H1 (cell line): ENCODE data around the gene PKD1. TPM values are rescaled to one million over a fixed set of nuclear protein-coding genes. Genes with fewer than 3 reads are reported as not detected.

Experiments used
- CTCF ChIA-PET: fragments of 300-600 bp; sonication (Branson Sonifier 250); formaldehyde crosslinking; loops from one replicate; lab custom pipeline; 2021; ENCODE audit not compliant: partially characterized antibody; lab: Charles Lee
- POLR2A ChIA-PET: fragments of 300-600 bp; sonication (Branson Sonifier 250); formaldehyde crosslinking; loops from one replicate; lab custom pipeline; 2021; ENCODE audit warnings: inconsistent platforms; ENCODE audit not compliant: partially characterized antibody; lab: Charles Lee
- DNase-seq, 2 experiments: peaks; one replicate each; pipeline versions ENCODE4 v3.0.0 to v3.0.0-alpha.2; 2010 to 2022; ENCODE audit warnings: low spot score in 2 of 2, low read depth in 1 of 2, mixed read lengths in 1 of 2
- FAIRE-seq: peaks from 2 replicates; lab custom pipeline; 2011; peaks lifted over from hg19 to GRCh38; lab: Jason Lieb, UNC
- H2AFZ ChIP-seq: 2 replicates; pipeline ENCODE4 v1.8.1; 2012; ENCODE audit warnings: low read length, inconsistent platforms
- H2AK5ac ChIP-seq: 2 replicates; pipeline ENCODE4 v1.6.1; 2013; ENCODE audit warnings: low read depth, low read length
- H2BK120ac ChIP-seq: replicated peaks from 2 replicates; pipeline ENCODE3; 2013; ENCODE audit warnings: low read depth, low read length, inconsistent platforms
- H2BK12ac ChIP-seq: 2 replicates; pipeline ENCODE4 v1.6.1; 2013; ENCODE audit warnings: low read depth, low read length
- H2BK15ac ChIP-seq: 2 replicates; pipeline ENCODE4 v1.6.1; 2013; ENCODE audit warnings: low read length
- H2BK20ac ChIP-seq: 2 replicates; pipeline ENCODE4 v1.6.1; 2013; ENCODE audit warnings: low read length
- H2BK5ac ChIP-seq: 2 replicates; pipeline ENCODE4 v1.6.1; 2013; ENCODE audit warnings: low read depth, low read length
- H3K14ac ChIP-seq: 2 replicates; pipeline ENCODE4 v1.6.1; 2013; ENCODE audit warnings: inconsistent platforms; ENCODE audit not compliant: insufficient read length
- H3K18ac ChIP-seq: 2 replicates; pipeline ENCODE4 v1.6.1; 2013; ENCODE audit warnings: low read length; ENCODE audit errors: extremely low read depth
- H3K23ac ChIP-seq: 2 replicates; pipeline ENCODE4 v1.6.1; 2013; ENCODE audit warnings: inconsistent platforms; ENCODE audit not compliant: insufficient read length
- H3K23me2 ChIP-seq: 2 replicates; pipeline ENCODE4 v1.6.1; 2013; ENCODE audit warnings: low read depth, low read length
- H3K27ac ChIP-seq: 2 replicates; pipeline ENCODE4 v1.6.1; 2011; ENCODE audit warnings: low read depth, low read length, inconsistent platforms
- H3K27me3 ChIP-seq, 4 experiments: replicated peaks in 1 of 4; 1 replicate in 1 of 4; 2 replicates in 3 of 4; pipeline versions ENCODE4 v1.6.1 to v1.8.1; 2011 to 2013; ENCODE audit warnings: low read length in 3 of 4, mild to moderate bottlenecking in 3 of 4, inconsistent platforms in 2 of 4, mixed read lengths in 2 of 4, moderate library complexity in 1 of 4; ENCODE audit not compliant: control insufficient read depth in 3 of 4, insufficient read depth in 3 of 4; ENCODE audit errors: extremely low read depth in 1 of 4
- H3K36me3 ChIP-seq, 4 experiments: 2 replicates each; pipeline versions ENCODE4 v1.6.1 to v1.8.1; 2011 to 2013; ENCODE audit warnings: mild to moderate bottlenecking in 4 of 4, low read length in 3 of 4, moderate library complexity in 2 of 4, control low read depth in 1 of 4, inconsistent platforms in 1 of 4; ENCODE audit not compliant: insufficient read depth in 4 of 4, control insufficient read depth in 2 of 4
- H3K4ac ChIP-seq: replicated peaks from 2 replicates; pipeline ENCODE3; 2013; ENCODE audit warnings: low read length, low read depth, mixed read lengths, inconsistent platforms; ENCODE audit not compliant: insufficient read length
- H3K4me1 ChIP-seq, 4 experiments: replicated peaks in 1 of 4; 1 replicate in 1 of 4; 2 replicates in 3 of 4; pipeline versions ENCODE4 v1.6.1 to v1.8.1; 2011 to 2013; ENCODE audit warnings: low read length in 3 of 4, inconsistent platforms in 2 of 4, mixed read lengths in 1 of 4; ENCODE audit not compliant: insufficient read depth in 4 of 4, control insufficient read depth in 3 of 4
- H3K4me2 ChIP-seq, 2 experiments: 2 replicates each; pipeline versions ENCODE4 v1.6.1 to v1.8.1; 2011 to 2013; ENCODE audit warnings: low read depth in 2 of 2, low read length in 2 of 2, control low read depth in 1 of 2, inconsistent platforms in 1 of 2, mild to moderate bottlenecking in 1 of 2; ENCODE audit not compliant: insufficient read depth in 1 of 2
- H3K4me3 ChIP-seq, 4 experiments: fragments of 200-600, 300-600 bp in 1 of 4; sonication (generic), shearing (Covaris generic), sonication (Bioruptor Twin) in 1 of 4; 2 replicates each; pipeline versions ENCODE4 v1.5.1 to v1.8.1; 2011 to 2016; ENCODE audit warnings: low read length in 4 of 4, low read depth in 3 of 4, control low read depth in 2 of 4, inconsistent platforms in 2 of 4, mild to moderate bottlenecking in 2 of 4, mixed read lengths in 1 of 4, moderate library complexity in 1 of 4; ENCODE audit not compliant: insufficient read depth in 2 of 4; ENCODE audit errors: extremely low read depth in 1 of 4
- H3K56ac ChIP-seq: replicated peaks from 2 replicates; pipeline ENCODE3; 2013; ENCODE audit warnings: low read depth, mild to moderate bottlenecking, mixed read lengths, low read length, inconsistent platforms; ENCODE audit not compliant: insufficient read length
- H3K79me1 ChIP-seq: 2 replicates; pipeline ENCODE4 v1.6.1; 2013; ENCODE audit warnings: low read depth, low read length, control low read depth
- H3K79me2 ChIP-seq, 2 experiments: 2 replicates each; pipeline versions ENCODE4 v1.6.1 to v1.8.1; 2012 to 2013; ENCODE audit warnings: low read length in 2 of 2, mild to moderate bottlenecking in 2 of 2, inconsistent platforms in 1 of 2; ENCODE audit not compliant: insufficient read depth in 2 of 2, control insufficient read depth in 1 of 2
- H3K9ac ChIP-seq, 4 experiments: replicated peaks in 1 of 4; 1 replicate in 1 of 4; 2 replicates in 3 of 4; pipeline versions ENCODE4 v1.6.1 to v1.8.1; 2011 to 2013; ENCODE audit warnings: low read depth in 3 of 4, low read length in 3 of 4, control low read depth in 2 of 4, mild to moderate bottlenecking in 2 of 4, moderate library complexity in 2 of 4, inconsistent platforms in 1 of 4; ENCODE audit errors: extremely low read depth in 1 of 4
- H3K9me3 ChIP-seq, 2 experiments: 2 replicates each; pipeline versions ENCODE4 v1.6.1 to v1.8.1; 2012 to 2013; ENCODE audit warnings: mild to moderate bottlenecking in 2 of 2, moderate library complexity in 2 of 2, control low read depth in 1 of 2, inconsistent platforms in 1 of 2, low read depth in 1 of 2, low read length in 1 of 2, mixed read lengths in 1 of 2; ENCODE audit not compliant: insufficient read depth in 2 of 2
- H4K20me1 ChIP-seq, 2 experiments: replicated peaks in 1 of 2; 2 replicates each; pipeline versions ENCODE3 to v1.8.1; 2011 to 2013; ENCODE audit warnings: inconsistent platforms in 2 of 2, low read length in 2 of 2, mild to moderate bottlenecking in 1 of 2; ENCODE audit not compliant: insufficient read depth in 2 of 2, control insufficient read depth in 1 of 2
- H4K5ac ChIP-seq: 2 replicates; pipeline ENCODE4 v1.6.1; 2013; ENCODE audit warnings: low read length, low read depth, mixed read lengths, inconsistent platforms; ENCODE audit not compliant: insufficient read length
- H4K8ac ChIP-seq: 2 replicates; pipeline ENCODE4 v1.8.0; 2013; ENCODE audit warnings: mild to moderate bottlenecking, moderate library complexity, low read length, inconsistent platforms; ENCODE audit not compliant: insufficient read depth; ENCODE audit errors: extremely low read depth
- H4K91ac ChIP-seq: replicated peaks from 2 replicates; pipeline ENCODE3; 2013; ENCODE audit warnings: low read length, mixed read lengths, inconsistent platforms; ENCODE audit not compliant: insufficient read length
- BACH1 ChIP-seq: IDR thresholded peaks from 2 replicates; pipeline ENCODE4 v1.6.1; 2012; ENCODE audit warnings: low read length, improper control_type of control experiment
- CREB1 ChIP-seq: IDR thresholded peaks from 2 replicates; pipeline ENCODE4 v1.6.1; 2012; ENCODE audit warnings: inconsistent platforms
- EP300 ChIP-seq, 2 experiments: IDR thresholded peaks; 1 replicate in 1 of 2; 2 replicates in 1 of 2; pipeline ENCODE4 v1.6.1; 2011 to 2012; ENCODE audit warnings: low read depth in 2 of 2, low read length in 2 of 2, mild to moderate bottlenecking in 2 of 2, borderline replicate concordance in 1 of 2, inconsistent platforms in 1 of 2, moderate library complexity in 1 of 2
- EZH2 ChIP-seq: fragments of 200-600 bp; sonication (generic); IDR thresholded peaks from 2 replicates; pipeline ENCODE4 v1.7.1; 2012; ENCODE audit warnings: low read depth, mild to moderate bottlenecking, moderate library complexity, low read length, inconsistent platforms; ENCODE audit not compliant: severe bottlenecking
- JUND ChIP-seq: IDR thresholded peaks from 2 replicates; pipeline ENCODE4 v1.6.1; 2011; ENCODE audit warnings: mild to moderate bottlenecking, improper control_type of control experiment, low read length
- KDM5A ChIP-seq: fragments of 200-600 bp; IDR thresholded peaks from 2 replicates; pipeline ENCODE4 v1.7.1; 2012; ENCODE audit warnings: mild to moderate bottlenecking, low read length, inconsistent platforms, mixed read lengths
- NRF1 ChIP-seq: IDR thresholded peaks from 2 replicates; pipeline ENCODE4 v1.6.1; 2011; ENCODE audit warnings: mild to moderate bottlenecking, low read depth, low read length, improper control_type of control experiment
- RBBP5 ChIP-seq: IDR thresholded peaks from 2 replicates; pipeline ENCODE4 v1.7.1; 2012; ENCODE audit warnings: low read depth, mild to moderate bottlenecking, inconsistent platforms, low read length, moderate library complexity, borderline replicate concordance
- SAP30 ChIP-seq: fragments of 300-600 bp; sonication (generic); IDR thresholded peaks from 2 replicates; pipeline ENCODE4 v1.7.1; 2012; ENCODE audit warnings: low read length, moderate library complexity, mild to moderate bottlenecking, inconsistent platforms; ENCODE audit not compliant: insufficient read depth, insufficient replicate concordance
- SIX5 ChIP-seq: IDR thresholded peaks from 2 replicates; pipeline ENCODE4 v1.6.1; 2011; ENCODE audit warnings: mild to moderate bottlenecking, low read depth, low read length
- TAF1 ChIP-seq: IDR thresholded peaks from 2 replicates; pipeline ENCODE4 v1.6.1; 2011; ENCODE audit warnings: mild to moderate bottlenecking, low read depth, low read length
- TAF7 ChIP-seq: optimal IDR thresholded peaks from 2 replicates; pipeline ENCODE3; 2011; ENCODE audit warnings: low read depth, mild to moderate bottlenecking, inconsistent platforms, low read length, moderate library complexity, borderline replicate concordance
- WGBS, 2 experiments: shearing (Covaris generic) in 1 of 2; methylation state at CpG; one replicate each; pipeline versions ENCODE4 v1.1.6 to v1.1.7; 2013 to 2015; ENCODE audit warnings: low lambda C conversion rate in 2 of 2, mixed read lengths in 2 of 2, inconsistent platforms in 1 of 2, low coverage in 1 of 2, missing lambda C conversion rate in 1 of 2; ENCODE audit not compliant: insufficient replicate concordance in 2 of 2, insufficient coverage in 1 of 2, insufficient read length in 1 of 2; ENCODE audit errors: extremely low coverage in 1 of 2, missing lambda C conversion rate in 1 of 2; 5-methylcytosine and 5-hydroxymethylcytosine counted together
- polyA plus RNA-seq, 7 experiments: library from polyadenylated mRNA; depleted of rRNA in 3 of 7; stranded (reverse) in 5 of 7; unstranded in 2 of 7; fragments of >200 nt in 5 of 7; fragments of 200-250 nt in 2 of 7; gene quantifications; 1 replicate in 5 of 7; 2 replicates in 1 of 7; 4 replicates in 1 of 7; pipeline versions ENCODE4 v1.2.1 to v1.2.3, GENCODE V29; 2011 to 2013; ENCODE audit warnings: missing spikeins in 2 of 7, mixed read lengths in 2 of 7
- total RNA-seq: library from RNA; stranded (reverse); fragmentation: NEBNext Ultra II Directional; extraction: Animal tissue kit (Norgen Biotek cat#: 25700); gene quantifications from 2 replicates; pipeline ENCODE4 v1.2.1, GENCODE V29; 2021

The PKD1 gene
- total and polyA plus RNA-seq, 2 of the 8 experiments (the other 6 are each of a cell fraction or from before 2014, with no cell fraction given) = 40.6 to 52.7 TPM

- no peak overlapping the region for H3K9ac ChIP-seq
- no peak overlapping the region for H3K4ac ChIP-seq
- peaks cover 0 to 8% (median 1%) of the 10 kb centered on the region in 4 experiments; a peak in 4 of 7 replicates for H3K4me1 ChIP-seq
- no peak overlapping the region for H2BK15ac ChIP-seq
- H4K20me1 ChIP-seq = peaks cover 0 to 5% of the 10 kb centered on the region in 2 experiments
- H2BK12ac ChIP-seq = no peak overlapping the region
- no peak overlapping the region for H2AFZ ChIP-seq
- peaks cover 10% of the 10 kb centered on the region for H3K23me2 ChIP-seq
- H3K9me3 ChIP-seq = no peaks in the 10 kb centered on the region
- WGBS, 2 experiments = 90% methylated on average over 20 of the region's 26 CpGs; no CpG with 5 or more reads in 1 of the 2 experiments
- peaks cover 0 to 3% (median 0%) of the 10 kb centered on the region in 4 experiments; a peak in 1 of 8 replicates for H3K36me3 ChIP-seq
- POLR2A ChIA-PET = interaction anchor here (1.2 to 1.7 kb wide), 2 partner anchors 110 to 124 kb away, joined by 3 to 4 read pairs; no protein-coding TSS in a partner anchor
- H2BK5ac ChIP-seq = no peak overlapping the region
- H4K8ac ChIP-seq = 0 out of 2 replicates have a peak overlapping the region, but pooled peaks have one; percentile 25
- H3K79me2 ChIP-seq = peaks cover 0 to 11% of the 10 kb centered on the region in 2 experiments; a peak in 1 of 4 replicates
- no peak overlapping the region for H2BK120ac ChIP-seq
- H3K4me2 ChIP-seq = no peak overlapping the region
- H3K79me1 ChIP-seq = peaks cover 6% of the 10 kb centered on the region; the same call in 1 of the 2 replicates
- no peak for DNase-seq
- H3K18ac ChIP-seq = no peak overlapping the region
- CTCF ChIA-PET = interaction anchor here (0.6 to 1.8 kb wide), 4 partner anchors 13 to 199 kb away, joined by 3 to 4 read pairs (median 3); no protein-coding TSS in a partner anchor
- H3K14ac ChIP-seq = no peak overlapping the region
- H4K5ac ChIP-seq = no peak overlapping the region
- no peak overlapping the region for H3K23ac ChIP-seq
- H3K27me3 ChIP-seq = no peaks in the 10 kb centered on the region; a peak in 1 of 7 replicates
- H2BK20ac ChIP-seq = no peak overlapping the region
- no peak overlapping the region for H2AK5ac ChIP-seq
- H3K56ac ChIP-seq = no peak overlapping the region
- H3K27ac ChIP-seq = no peak overlapping the region
- H4K91ac ChIP-seq = no peak overlapping the region
- FAIRE-seq = no peak
- no peak overlapping the region for H3K4me3 ChIP-seq
- TF ChIP-seq TAF1 = no peak
- TF ChIP-seq RBBP5 = no peak
- no peak for TF ChIP-seq SAP30
- no peak for TF ChIP-seq NRF1
- no peak for TF ChIP-seq CREB1
- TF ChIP-seq JUND = no peak
- TF ChIP-seq EP300 (IDR thresholded peaks at IDR 0.05; ENCODE audit: borderline replicate concordance in 1 of 2, low read depth in 2 of 2, low read length in 2 of 2) = no peak
- TF ChIP-seq BACH1 = no peak
- no peak for TF ChIP-seq KDM5A
- no peak for TF ChIP-seq SIX5
- TF ChIP-seq TAF7 = no peak
- TF ChIP-seq EZH2 = no peak
Observed at GRCh38 chr16:2043667-2044451, 91.8 kb downstream of the PKD1 start.
